ENCODE results near the gene CALML5. TPM values are rescaled to one million over a fixed set of nuclear protein-coding genes. Genes with fewer than 3 reads are reported as not detected.
A peak's percentile ranks its signal among the peaks of the same experiment; 100 is the strongest.

Gene CALML5
- total and polyA plus RNA-seq, 7 donors, result not detected

GRCh38 chr10:5528989-5529701 lies 29.8 kb upstream of the CALML5 start:
- TF ChIP-seq CTCF (IDR thresholded peaks at IDR 0.05) (no peak), POLR2A (IDR thresholded peaks at IDR 0.05) (no peak), POLR2AphosphoS5 (IDR thresholded peaks at IDR 0.05) (no peak), EP300 (IDR thresholded peaks at IDR 0.05) (no peak)
- WGBS, 2 donors, result 86 to 88% methylated on average over 11 of the region's 11 CpGs
- Histone ChIP-seq H3K36me3 (no peaks in the 10 kb centered on the region), H3K4me3 (no peak overlapping the region), H3K27me3 (no peaks in the 10 kb centered on the region), H3K9me3 (no peaks in the 10 kb centered on the region), H3K4me1 (peaks cover 0 to 55% (median 40%) of the 10 kb centered on the region in 4 donors), H3K27ac (peak overlapping the region; percentile 75 to 82 (median 79))
- intact Hi-C loops (cut with DNase I), result no loop called here
- DNase-seq, result peak; percentile 54

- H3K4me3 ChIP-seq, result no peak overlapping the region
- H3K4me1 ChIP-seq, result peaks cover 0 to 43% (median 34%) of the 10 kb centered on the region in 4 donors
- H3K9me3 ChIP-seq, result no peaks in the 10 kb centered on the region
- TF ChIP-seq POLR2A (IDR thresholded peaks at IDR 0.05) (no peak), POLR2AphosphoS5 (IDR thresholded peaks at IDR 0.05) (no peak)
- no peaks in the 10 kb centered on the region for H3K27me3 ChIP-seq
- peak; percentile 59 for DNase-seq
- no peaks in the 10 kb centered on the region for H3K36me3 ChIP-seq
- WGBS, 2 donors, result 51 to 76% methylated on average over 10 of the region's 10 CpGs
- intact Hi-C loops (cut with DNase I), result no loop called here
- peak overlapping the region in 1 of 4 donors; percentile 6 for H3K27ac ChIP-seq
Measured at GRCh38 chr10:5527332-5528200, 28.2 kb upstream of the CALML5 start.

- intact Hi-C loops (cut with DNase I), result no loop called here
- no peaks in the 10 kb centered on the region for H3K9me3 ChIP-seq
- H3K4me3 ChIP-seq, result no peak overlapping the region
- DNase-seq, result peak; percentile 53
- 82 to 90% methylated on average over 8 of the region's 8 CpGs for WGBS, 2 donors
- H3K27me3 ChIP-seq, result no peaks in the 10 kb centered on the region
- H3K4me1 ChIP-seq, result peaks cover 0 to 36% (median 31%) of the 10 kb centered on the region in 4 donors
- H3K27ac ChIP-seq, result no peak overlapping the region
- H3K36me3 ChIP-seq, result no peaks in the 10 kb centered on the region
- TF ChIP-seq POLR2A (IDR thresholded peaks at IDR 0.05) (no peak), CTCF (IDR thresholded peaks at IDR 0.05) (no peak), EP300 (IDR thresholded peaks at IDR 0.05) (no peak), POLR2AphosphoS5 (IDR thresholded peaks at IDR 0.05) (no peak)
Measured at GRCh38 chr10:5526691-5527331, 27.4 kb upstream of the CALML5 start.

GRCh38 chr10:5525561-5526341 lies 26.4 kb upstream of the CALML5 start:
- H3K4me3 ChIP-seq, result no peak overlapping the region
- H3K36me3 ChIP-seq, result no peaks in the 10 kb centered on the region
- 92 to 93% methylated on average over 34 of the region's 34 CpGs for WGBS, 2 donors
- peaks cover 0 to 25% (median 22%) of the 10 kb centered on the region in 4 donors for H3K4me1 ChIP-seq
- H3K9me3 ChIP-seq, result no peaks in the 10 kb centered on the region
- TF ChIP-seq CTCF (IDR thresholded peaks at IDR 0.05), result no peak
- no peak for TF ChIP-seq POLR2A (IDR thresholded peaks at IDR 0.05)
- no peak for TF ChIP-seq POLR2AphosphoS5 (IDR thresholded peaks at IDR 0.05)
- TF ChIP-seq EP300 (IDR thresholded peaks at IDR 0.05), result no peak
- intact Hi-C loops (cut with DNase I), result no loop called here
- no peak overlapping the region for H3K27ac ChIP-seq
- DNase-seq, result peak; percentile 55
- H3K27me3 ChIP-seq, result no peaks in the 10 kb centered on the region
